ENCODE results near the gene FMNL3. TPM values are rescaled to one million over a fixed set of nuclear protein-coding genes. Genes with fewer than 3 reads are reported as not detected.
"Not testable (repeated sequence)": the region's sequence is repeated elsewhere in the genome, so short reads cannot be mapped to it uniquely, and the experiment has no call there.

Gene FMNL3
- total RNA-seq, 4 donors from 2014 or later = 3.2 to 8.4 (median 6.7) TPM

DNA sequence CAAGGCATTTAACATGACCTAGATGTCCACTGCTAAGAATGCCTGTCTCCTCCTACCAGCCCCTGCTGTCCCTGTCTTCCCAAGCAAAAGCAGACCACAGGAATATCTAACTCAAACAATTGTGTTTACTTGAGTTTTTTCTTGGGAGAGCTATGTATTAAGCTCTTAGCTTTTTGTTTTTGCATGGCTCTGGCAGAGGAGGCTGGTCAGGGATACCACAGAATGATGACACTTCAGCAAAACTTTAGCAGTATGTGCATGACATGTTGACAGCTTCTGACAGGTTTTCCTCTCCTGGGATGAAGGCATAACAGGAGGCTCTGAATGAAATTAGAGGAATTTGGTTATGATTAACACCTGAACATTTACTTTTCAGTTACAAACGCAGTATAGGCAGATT is 41.1 kb upstream of the FMNL3 start:
- 65% methylated on average over 1 of the region's 1 CpG for WGBS
- Histone ChIP-seq H3K27me3 (no peaks in the 10 kb centered on the region), H3K9me3 (no peaks in the 10 kb centered on the region), H3K4me1 (peaks cover 77% of the 10 kb centered on the region), H3K27ac (no peak overlapping the region), H3K4me3 (no peak overlapping the region), H3K36me3 (peaks cover 8% of the 10 kb centered on the region)
- TF ChIP-seq POLR2A (IDR thresholded peaks at IDR 0.05) = no peak
- no peak for TF ChIP-seq CTCF (IDR thresholded peaks at IDR 0.05)
- no peak for TF ChIP-seq POLR2AphosphoS5 (IDR thresholded peaks at IDR 0.05)
- no peak for TF ChIP-seq EP300 (IDR thresholded peaks at IDR 0.05)
- no peak for DNase-seq (ENCODE audit: low spot score in 2 of 2)

- TF ChIP-seq EP300 (IDR thresholded peaks at IDR 0.05) (no peak), CTCF (IDR thresholded peaks at IDR 0.05) (no peak)
- Histone ChIP-seq H3K36me3 (no peaks in the 10 kb centered on the region), H3K4me3 (no peak overlapping the region), H3K4me1 (peaks cover 59% of the 10 kb centered on the region), H3K27ac (no peak overlapping the region), H3K9me3 (no peaks in the 10 kb centered on the region), H3K27me3 (no peaks in the 10 kb centered on the region)
- no peak for DNase-seq (ENCODE audit: low spot score in 2 of 2)
- WGBS = 55% methylated on average over 3 of the region's 3 CpGs
Observed at GRCh38 chr12:49744363-49744885, 37.2 kb upstream of the FMNL3 start.

DNA sequence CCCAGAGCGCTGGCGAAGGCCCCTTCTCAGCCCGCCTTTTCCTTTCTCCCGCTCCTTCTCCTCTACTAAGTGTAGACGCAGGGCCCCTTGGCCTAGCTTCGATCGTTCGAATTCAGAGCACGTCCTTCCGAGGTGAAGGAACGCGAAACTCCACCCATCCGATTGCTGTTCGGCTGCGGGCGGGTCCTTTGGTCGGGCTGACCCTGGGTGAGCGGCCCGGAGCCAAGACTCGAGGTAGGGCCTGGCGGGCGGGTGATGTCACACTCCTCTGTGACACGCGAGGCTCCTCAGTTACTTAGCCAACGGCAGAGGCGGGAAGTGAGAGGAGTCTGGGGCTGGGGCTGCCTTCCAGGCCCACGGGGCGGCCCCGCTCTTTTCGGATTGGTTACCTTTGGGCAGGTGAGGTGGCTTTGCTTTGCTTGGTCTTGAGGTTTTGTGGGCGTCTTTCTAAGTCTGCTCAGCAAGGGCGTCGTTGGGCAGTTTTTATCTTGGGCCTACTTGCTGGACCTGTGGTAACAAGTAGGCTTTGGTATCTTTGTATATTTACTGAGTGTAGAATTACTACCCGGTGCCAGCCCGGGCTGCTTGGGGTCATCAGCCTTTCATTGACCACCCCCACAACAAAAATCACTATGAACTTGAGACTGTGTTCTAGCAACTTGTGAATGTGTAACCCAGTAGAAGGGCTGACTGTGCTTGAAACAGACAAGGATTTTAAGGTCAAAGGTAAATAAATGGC is 34.8 kb upstream of the FMNL3 start:
- Histone ChIP-seq H3K4me1 (peaks cover 49% of the 10 kb centered on the region), H3K36me3 (no peaks in the 10 kb centered on the region)
- WGBS = 0% methylated on average over 25 of the region's 35 CpGs

DNA sequence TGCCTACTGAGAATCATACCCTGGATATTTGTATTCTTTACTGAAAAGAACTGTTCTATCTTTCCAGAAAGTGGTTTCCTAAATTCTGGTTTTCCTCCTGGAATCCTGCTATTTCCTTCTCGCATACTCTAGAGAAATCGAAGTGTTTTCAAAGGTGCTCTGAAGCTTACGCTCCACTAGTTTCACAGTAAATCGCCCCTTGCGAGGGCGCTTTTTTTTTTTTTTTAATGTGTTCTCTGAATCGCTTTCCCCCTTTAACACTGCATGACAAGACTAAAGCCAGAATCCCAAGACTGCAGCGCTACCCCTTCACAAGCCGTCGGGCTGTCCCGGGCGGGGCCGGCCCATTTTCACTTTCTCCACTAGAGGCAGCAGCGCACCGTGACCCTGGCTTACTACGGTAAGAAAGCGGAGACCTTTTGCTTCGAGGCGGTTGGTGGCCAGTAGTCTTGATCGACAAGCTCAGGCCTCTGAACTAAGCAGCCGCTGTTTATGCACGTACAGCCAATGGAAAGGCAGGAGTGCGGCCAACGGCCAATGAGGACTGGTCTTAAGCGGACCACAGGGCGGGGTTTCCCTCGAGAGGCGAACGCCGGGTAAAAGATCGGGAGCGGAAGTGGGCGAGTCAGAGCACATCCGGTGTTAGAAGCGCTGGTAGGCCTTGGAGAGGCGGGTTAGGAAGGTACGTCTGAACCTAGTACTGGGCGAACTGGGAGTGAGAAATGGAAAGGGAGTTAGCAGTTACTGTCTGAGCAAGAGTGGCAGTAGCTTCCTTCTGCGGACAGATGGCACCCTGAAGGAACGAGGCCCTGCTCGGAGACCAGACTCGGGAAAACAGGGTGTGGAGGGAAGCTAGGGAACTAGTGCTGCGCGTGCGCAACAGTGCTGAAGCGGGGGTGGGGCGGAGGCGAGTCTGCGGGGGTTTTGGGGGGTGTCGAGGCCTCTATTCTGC is 34.0 kb upstream of the FMNL3 start, which contains the start of gene TMBIM6:
Gene TMBIM6 (plus strand): TSS at position 628 of the 952 bp plus-strand sequence. CDS start 10,937 bp downstream, outside the sequence.
- Histone ChIP-seq H3K27ac (peak within 1 kb of the TSS; percentile 99), H3K9me3 (no peaks in the 10 kb centered on the region), H3K4me3 (peak within 1 kb of the TSS; percentile 76), H3K4me1 (peaks cover 44% of the 10 kb centered on the region), H3K27me3 (no peaks in the 10 kb centered on the region), H3K36me3 (no peaks in the 10 kb centered on the region)
- peak; percentile 93 to 99 for TF ChIP-seq POLR2A (IDR thresholded peaks at IDR 0.05)
- TF ChIP-seq POLR2AphosphoS5 (IDR thresholded peaks at IDR 0.05) = peak; percentile 98 to 99 (median 99)
- TF ChIP-seq CTCF (IDR thresholded peaks at IDR 0.05) = peak; percentile 98
- TF ChIP-seq EP300 (IDR thresholded peaks at IDR 0.05) = no peak
- WGBS = 3% methylated on average over 43 of the region's 50 CpGs
- peak; percentile 100 for DNase-seq (ENCODE audit: low spot score in 2 of 2)

More for the DNA sequence above, 34.8 kb upstream of the FMNL3 start:
- DNase-seq (ENCODE audit: low spot score in 2 of 2) = peak; percentile 96 to 97
- TF ChIP-seq POLR2AphosphoS5 (IDR thresholded peaks at IDR 0.05) = peak in 1 of 3 donors; percentile 56
- TF ChIP-seq POLR2A (IDR thresholded peaks at IDR 0.05) = no peak
- TF ChIP-seq CTCF (IDR thresholded peaks at IDR 0.05) = no peak
- no peak for TF ChIP-seq EP300 (IDR thresholded peaks at IDR 0.05)
- Histone ChIP-seq H3K27ac (peak overlapping the region; percentile 99), H3K27me3 (no peaks in the 10 kb centered on the region), H3K4me3 (peak overlapping the region; percentile 76), H3K9me3 (no peaks in the 10 kb centered on the region)

- not testable (repeated sequence) for H3K27me3 ChIP-seq; H3K36me3 ChIP-seq; DNase-seq (ENCODE audit: low spot score in 2 of 2); H3K4me3 ChIP-seq; H3K9me3 ChIP-seq
- Histone ChIP-seq H3K4me1 (peaks cover 36% of the 10 kb centered on the region), H3K27ac (peak overlapping the region; percentile 65)
- WGBS = 94% methylated on average over 12 of the region's 12 CpGs
Observed at GRCh38 chr12:49740277-49740676, 33.1 kb upstream of the FMNL3 start.

DNA sequence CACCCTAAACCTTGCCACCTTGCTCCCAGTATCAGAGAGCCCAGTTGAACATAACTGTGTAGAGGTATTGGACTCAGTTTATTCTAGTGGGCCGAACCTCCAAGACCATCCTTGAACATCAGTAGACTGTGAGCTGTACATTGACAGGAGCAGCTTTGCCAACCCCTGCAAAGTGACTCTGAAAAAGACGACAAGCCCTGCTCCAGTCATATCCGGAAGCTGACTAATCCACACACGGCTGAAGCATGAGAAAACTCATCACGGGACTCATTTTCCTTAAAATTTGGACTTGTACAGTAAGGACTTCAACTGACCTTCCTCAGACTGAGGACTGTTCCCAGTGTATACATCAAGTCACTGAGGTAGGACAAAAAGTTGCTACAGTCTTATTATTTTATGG is 31.5 kb upstream of the FMNL3 start:
- WGBS = 94% methylated on average over 5 of the region's 5 CpGs
- not testable (repeated sequence) for H3K27ac ChIP-seq; DNase-seq (ENCODE audit: low spot score in 2 of 2); H3K9me3 ChIP-seq; H3K4me3 ChIP-seq; H3K27me3 ChIP-seq; H3K36me3 ChIP-seq
- H3K4me1 ChIP-seq = peaks cover 21% of the 10 kb centered on the region

- not testable (repeated sequence) for H3K27me3 ChIP-seq; H3K27ac ChIP-seq; H3K4me3 ChIP-seq; H3K4me1 ChIP-seq; H3K9me3 ChIP-seq; H3K36me3 ChIP-seq; DNase-seq (ENCODE audit: low spot score in 2 of 2)
- 97% methylated on average over 7 of the region's 7 CpGs for WGBS
Observed at GRCh38 chr12:49734900-49735299, 27.7 kb upstream of the FMNL3 start.
